GM21717 (cell line): Measurements from ENCODE around the gene BTBD8.

Experiments used
- ATAC-seq: cut with Tn5 transposase; IDR thresholded peaks from one replicate; pipeline ENCODE4 v1.9.1; 2021; ENCODE audit warnings: mild to moderate bottlenecking, moderate library complexity; ENCODE audit not compliant: unreplicated experiment

Gene BTBD8

DNA sequence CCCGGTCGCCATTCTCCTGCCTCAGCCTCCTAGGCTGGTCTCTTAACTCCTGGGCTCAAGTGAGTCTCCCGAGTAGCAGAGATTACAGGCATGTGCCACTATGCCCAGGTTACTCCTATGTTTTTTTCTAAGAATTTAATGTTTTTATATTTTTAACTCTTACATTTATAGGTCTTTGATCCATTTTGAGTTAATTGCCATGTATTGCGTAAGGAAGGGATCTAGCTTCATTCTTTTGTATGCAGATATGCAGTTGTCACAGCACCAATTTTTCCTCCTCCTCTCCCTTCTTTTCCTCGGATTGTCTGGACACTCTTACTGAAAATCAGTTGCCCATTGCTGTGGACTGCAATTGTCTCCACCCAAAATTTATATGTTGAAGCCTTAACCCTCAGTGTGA lies 11.5 kb downstream of the BTBD8 start:
- no peak for ATAC-seq

- ATAC-seq = no peak
Measured at GRCh38 chr1:92094090-92094489, 13.9 kb downstream of the BTBD8 start.

DNA sequence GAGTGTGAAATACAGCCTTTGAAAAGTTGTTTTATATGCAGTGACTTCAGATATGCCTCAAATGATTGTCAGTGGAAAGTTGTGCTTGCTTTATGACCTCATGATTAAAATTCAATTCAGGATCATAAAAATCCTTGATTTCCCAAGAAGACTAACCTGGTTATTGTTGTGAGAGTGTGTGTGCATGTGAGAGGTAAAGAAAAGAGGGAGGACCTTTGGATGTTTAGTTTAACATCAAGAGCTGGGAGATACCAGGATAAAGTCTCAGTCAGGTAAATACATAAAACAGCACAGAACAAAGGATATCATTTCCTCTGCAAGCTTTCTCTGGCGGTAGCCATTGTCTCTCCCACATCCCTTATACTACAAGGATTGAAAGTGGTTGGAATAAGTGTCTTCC lies 14.4 kb downstream of the BTBD8 start:
- no peak for ATAC-seq

- ATAC-seq = no peak
Measured at GRCh38 chr1:92095874-92096273, 15.7 kb downstream of the BTBD8 start.

GRCh38 chr1:92096317-92096716 lies 16.2 kb downstream of the BTBD8 start:
- ATAC-seq = no peak

- no peak for ATAC-seq
Measured at GRCh38 chr1:92105546-92106081, 25.5 kb downstream of the BTBD8 start.

- no peak for ATAC-seq
Measured at GRCh38 chr1:92108631-92109030, 28.5 kb downstream of the BTBD8 start.

- ATAC-seq = no peak
Measured at GRCh38 chr1:92117526-92117925, 37.4 kb downstream of the BTBD8 start.

- ATAC-seq = no peak
Measured at GRCh38 chr1:92118826-92119225, 38.7 kb downstream of the BTBD8 start.

DNA sequence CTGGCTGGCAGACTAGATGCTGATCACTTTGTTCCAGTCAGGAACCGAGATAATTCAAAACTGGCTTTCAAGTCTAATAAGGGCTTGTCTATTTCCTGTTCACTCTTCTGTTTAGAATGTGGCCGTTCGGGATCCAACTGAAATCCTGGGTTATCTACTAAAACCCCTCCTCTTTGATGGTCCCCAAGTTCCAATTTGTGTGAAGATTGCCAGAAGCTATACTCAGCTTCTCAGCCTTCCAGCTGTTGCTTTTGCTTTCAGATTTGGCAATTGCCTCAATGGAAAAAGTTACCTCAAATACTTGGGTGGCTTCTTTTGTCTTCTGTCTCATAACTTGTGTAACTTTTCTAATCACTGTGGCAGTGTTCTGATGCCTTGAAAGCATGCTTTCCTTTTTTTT lies 43.7 kb downstream of the BTBD8 start:
- no peak for ATAC-seq

- no peak for ATAC-seq
Measured at GRCh38 chr1:92125204-92125603, 45.1 kb downstream of the BTBD8 start.

DNA sequence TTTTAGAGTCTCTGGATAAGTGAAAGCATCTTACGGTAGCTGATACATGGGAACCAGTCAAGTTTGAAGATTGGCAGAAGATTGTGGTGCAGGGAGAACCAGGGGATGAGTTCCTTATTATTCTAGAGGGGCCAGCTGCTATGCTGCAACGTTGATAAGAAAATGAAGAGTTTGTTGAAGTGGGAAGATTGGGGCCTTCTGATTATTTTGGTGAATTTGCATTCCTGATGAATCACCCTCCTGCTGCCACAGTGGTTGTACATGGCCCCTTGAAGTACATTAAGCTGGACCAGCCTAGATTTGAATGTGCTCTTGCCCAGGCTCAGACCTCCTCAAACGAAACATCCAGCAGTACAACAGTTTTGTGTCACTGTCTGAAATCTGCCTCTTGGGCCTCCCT lies 45.9 kb downstream of the BTBD8 start:
- ATAC-seq = no peak

- no peak for ATAC-seq
Measured at GRCh38 chr1:92134331-92134730, 54.2 kb downstream of the BTBD8 start.

DNA sequence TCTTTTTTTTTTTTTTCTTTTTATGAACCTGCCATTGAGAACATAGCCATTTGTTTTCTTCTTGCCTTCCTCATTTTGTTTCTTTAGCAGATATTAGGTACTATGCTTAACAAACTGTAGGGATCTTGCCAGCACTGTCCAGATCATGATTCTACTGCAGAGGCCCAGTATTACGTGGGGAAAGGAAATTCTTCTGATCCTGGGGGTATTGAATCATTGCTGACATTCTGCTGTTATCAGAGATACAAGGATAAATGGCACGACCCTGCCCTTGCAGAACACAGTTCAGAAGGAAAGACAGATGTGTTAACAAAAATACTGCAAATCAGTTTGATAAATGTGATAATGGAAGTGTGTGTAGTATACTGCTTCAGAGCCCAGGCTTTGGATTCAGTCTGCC lies 56.2 kb downstream of the BTBD8 start:
- no peak for ATAC-seq

DNA sequence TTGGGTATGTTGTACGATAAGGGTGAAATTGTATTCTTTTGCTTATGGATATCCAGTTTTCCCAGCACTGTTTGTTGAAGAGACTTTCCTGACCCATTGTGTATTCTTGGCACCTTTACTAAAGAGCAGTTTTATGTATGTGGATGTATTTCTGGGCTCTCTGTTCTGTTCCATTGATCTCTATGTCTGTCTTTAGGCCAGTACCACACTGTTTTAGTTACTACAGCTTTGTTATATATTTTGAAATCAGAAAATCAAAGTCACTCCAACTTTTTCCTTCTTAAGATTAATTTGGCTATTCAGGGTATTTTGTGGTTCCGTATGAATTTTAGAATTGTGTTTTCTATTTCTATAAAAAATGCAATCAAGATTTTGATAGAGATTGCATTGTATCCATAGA lies 74.8 kb downstream of the BTBD8 start:
- ATAC-seq = no peak

DNA sequence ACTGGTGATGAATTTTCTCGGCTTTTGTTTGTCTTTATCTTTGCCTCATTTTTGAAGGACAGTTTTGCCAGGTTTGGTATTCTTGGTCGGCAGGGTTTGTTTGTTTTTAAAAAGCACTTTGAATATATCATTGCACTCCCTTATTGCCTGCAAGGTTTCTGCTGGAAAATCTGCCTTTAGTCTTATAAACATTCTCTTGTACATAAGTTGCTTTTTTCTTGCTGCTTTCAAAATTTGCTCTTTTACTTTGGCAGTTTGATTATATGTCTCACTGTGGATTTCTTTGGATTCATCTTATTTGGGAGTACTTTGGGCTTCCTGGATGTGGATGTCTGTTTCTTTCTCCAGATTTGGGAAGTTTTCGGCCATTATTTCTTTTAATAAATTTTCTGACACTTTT lies 79.4 kb downstream of the BTBD8 start:
- ATAC-seq = no peak

- ATAC-seq = no peak
Measured at GRCh38 chr1:92165389-92165788, 85.2 kb downstream of the BTBD8 start.

DNA sequence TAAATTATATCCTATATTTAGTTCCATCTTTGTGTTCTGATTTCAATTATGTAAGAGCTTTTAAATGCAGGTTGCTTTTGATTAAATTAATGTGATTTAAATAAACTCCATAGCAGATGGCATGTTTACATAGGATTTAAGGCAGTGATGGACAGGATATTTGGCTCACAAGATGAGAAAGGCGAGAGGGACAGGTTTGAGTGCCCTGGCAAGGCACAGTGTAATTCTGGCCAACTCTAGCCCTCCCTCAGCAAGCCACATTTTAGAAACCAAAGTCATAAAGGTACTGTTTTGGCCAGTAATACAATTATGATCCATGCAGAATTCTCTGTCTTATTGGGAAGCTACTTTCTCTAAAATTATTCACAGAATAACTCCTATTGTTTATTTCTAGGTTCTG lies 87.0 kb downstream of the BTBD8 start:
- no peak for ATAC-seq

DNA sequence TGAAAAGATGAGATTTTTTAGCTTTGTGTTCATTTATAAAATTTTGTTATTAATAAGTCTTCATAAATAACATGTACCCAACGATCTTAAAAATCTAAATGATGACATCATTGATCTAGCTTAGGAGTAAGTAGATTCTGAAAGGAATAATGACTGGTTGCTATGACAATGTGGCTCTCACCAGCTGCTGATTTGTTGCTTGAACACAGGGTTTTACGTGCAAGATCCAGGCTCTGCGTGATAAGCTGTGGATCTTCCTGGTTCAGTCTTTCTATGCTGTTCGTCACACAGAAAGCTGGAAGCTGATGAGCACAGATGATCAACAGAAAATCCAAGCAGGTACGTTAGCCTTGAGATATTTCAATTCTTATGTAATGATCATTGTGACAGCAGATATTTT lies 88.5 kb downstream of the BTBD8 start:
- no peak for ATAC-seq

GRCh38 chr1:92169214-92170005 lies 89.3 kb downstream of the BTBD8 start:
- no peak for ATAC-seq

DNA sequence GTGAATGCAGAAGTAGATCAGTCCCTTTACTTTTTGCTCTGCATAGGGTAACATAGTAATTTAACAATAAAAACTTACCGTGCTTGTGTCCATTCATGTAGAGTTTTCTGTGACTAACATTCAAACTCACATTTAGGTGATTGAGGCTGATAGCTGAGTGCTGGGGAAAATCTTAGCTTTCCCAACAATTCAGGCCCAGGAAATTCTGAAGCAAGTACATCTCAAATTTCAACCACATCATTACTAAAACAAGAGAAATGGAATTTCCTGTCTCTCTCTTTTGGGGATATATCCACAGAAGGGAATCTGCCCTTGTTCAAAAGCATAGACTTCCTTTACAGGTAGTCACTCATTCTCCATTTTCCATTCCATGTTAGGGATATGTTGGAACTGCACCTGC lies 104.5 kb downstream of the BTBD8 start:
- no peak for ATAC-seq

GRCh38 chr1:92186081-92186480 lies 105.9 kb downstream of the BTBD8 start:
- ATAC-seq = no peak
